GM10266 (cell line): ENCODE measurements around the gene C2CD2.
A peak's percentile ranks its signal among the peaks of the same experiment; 100 is the strongest.

Source experiments
- DNase-seq: peaks from one replicate; pipeline ENCODE4 v3.0.0; 2012; ENCODE audit errors: extremely low spot score
- TF ChIP-seq, protein P1 (sequence below): IDR thresholded peaks from 2 replicates; pipeline ENCODE4 v1.5.1; 2012; ENCODE audit warnings: mild to moderate bottlenecking, low read depth; ENCODE audit not compliant: control insufficient read depth, insufficient read depth; ENCODE audit errors: missing control alignments

C2CD2 gene

DNA sequence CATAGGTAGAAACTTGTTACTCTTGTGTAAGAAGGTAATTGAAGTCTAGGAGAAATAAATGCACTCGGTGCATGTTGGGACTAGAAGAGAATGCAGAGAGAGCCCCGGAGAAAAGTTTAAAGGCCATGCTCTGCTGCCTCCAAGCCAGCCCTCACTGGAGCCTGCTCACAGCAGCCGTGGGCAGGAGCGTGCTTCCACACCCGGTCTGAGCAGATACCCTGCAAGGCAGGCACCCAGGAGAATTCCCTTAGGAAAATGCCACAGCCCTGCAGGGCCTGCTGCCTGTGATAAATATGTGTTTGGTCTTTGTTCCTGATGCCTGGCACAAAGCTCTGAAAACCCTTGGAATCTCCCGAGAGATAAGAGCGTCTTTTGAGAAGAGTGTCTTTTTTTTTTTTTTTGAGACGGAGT is 22.8 kb downstream of the C2CD2 start:
- DNase-seq = no peak
- TF ChIP-seq, protein P1, sequence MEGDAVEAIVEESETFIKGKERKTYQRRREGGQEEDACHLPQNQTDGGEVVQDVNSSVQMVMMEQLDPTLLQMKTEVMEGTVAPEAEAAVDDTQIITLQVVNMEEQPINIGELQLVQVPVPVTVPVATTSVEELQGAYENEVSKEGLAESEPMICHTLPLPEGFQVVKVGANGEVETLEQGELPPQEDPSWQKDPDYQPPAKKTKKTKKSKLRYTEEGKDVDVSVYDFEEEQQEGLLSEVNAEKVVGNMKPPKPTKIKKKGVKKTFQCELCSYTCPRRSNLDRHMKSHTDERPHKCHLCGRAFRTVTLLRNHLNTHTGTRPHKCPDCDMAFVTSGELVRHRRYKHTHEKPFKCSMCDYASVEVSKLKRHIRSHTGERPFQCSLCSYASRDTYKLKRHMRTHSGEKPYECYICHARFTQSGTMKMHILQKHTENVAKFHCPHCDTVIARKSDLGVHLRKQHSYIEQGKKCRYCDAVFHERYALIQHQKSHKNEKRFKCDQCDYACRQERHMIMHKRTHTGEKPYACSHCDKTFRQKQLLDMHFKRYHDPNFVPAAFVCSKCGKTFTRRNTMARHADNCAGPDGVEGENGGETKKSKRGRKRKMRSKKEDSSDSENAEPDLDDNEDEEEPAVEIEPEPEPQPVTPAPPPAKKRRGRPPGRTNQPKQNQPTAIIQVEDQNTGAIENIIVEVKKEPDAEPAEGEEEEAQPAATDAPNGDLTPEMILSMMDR = no peak

- DNase-seq = no peak
- TF ChIP-seq, protein P1 = no peak
These were observed 24.6 kb downstream of the C2CD2 start for GRCh38 chr21:41929248-41929647.

DNA sequence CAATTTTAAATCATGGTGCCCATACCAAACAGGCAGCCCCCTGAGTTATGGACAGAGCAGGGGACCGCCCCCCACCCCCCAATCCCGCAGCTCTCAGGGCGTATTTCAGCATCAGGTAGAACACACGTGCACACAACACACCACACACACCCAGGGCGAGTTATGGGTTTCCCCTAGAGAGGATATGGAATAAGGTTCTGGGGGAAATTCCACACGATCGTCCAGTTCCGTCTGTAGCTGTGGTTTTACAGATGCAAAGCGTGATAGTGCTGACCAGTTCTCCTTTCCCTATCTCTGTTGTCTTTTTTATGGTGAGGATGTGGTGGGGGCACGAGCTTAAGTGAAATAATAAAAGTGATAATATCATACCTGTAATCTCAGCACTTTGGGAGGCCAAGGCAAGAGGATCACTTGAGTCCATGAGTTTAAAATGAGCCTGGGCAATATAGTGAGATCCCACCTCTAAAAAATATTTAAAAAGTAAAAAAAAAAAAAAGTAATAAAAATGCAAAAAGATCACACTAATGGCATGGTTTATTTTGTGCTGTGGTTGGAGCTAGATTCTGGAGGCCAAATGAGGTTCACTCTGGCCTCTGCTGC is 25.1 kb downstream of the C2CD2 start:
- TF ChIP-seq, protein P1 = no peak
- DNase-seq = peak; percentile 45

DNA sequence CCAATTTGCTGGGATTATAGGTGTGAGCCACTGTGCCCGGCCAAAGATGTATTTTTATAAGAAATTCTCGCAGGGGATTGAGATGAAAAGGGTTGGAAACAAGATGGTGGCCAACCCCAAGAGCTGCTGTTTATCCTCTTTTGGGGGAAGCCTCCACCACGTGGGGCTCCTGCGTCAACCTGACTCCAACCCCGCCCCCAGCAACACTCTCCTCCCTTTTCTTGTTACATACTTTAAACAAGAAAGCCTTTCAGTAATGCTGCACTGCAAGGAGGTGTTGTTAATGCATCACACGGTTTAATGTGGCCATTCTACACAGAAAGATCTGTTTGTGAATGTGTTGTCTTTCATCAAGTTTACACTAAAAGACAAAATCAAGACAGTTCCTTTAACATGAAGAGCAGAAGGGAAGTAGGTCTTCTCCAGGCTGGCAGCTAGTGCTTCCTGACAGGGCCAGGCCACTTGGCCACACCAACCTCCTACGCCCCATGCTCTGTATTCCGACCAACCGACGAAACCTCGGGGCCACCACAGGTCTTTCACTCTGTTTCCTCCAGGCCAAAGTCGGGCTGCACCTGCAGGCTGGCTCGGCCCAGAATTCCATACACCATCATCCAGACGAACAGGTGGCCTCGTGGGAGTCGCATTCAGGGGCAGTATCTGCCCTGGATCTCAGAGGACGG is 25.9 kb downstream of the C2CD2 start:
- TF ChIP-seq, protein P1 = no peak
- DNase-seq = peak; percentile 62

- no peak for DNase-seq
- TF ChIP-seq, protein P1 = no peak
These were observed 27.0 kb downstream of the C2CD2 start for GRCh38 chr21:41926807-41927171.

- DNase-seq = peak; percentile 74
- TF ChIP-seq, protein P1 = no peak
These were observed 27.6 kb downstream of the C2CD2 start for GRCh38 chr21:41926117-41926806.

GRCh38 chr21:41925767-41926116 is 28.1 kb downstream of the C2CD2 start:
- TF ChIP-seq, protein P1 = no peak
- no peak for DNase-seq
